HG02610 (cell line): Measurements from ENCODE around the gene DOHH.

Experiments used
- ATAC-seq: cut with Tn5 transposase; IDR thresholded peaks from one replicate; pipeline ENCODE4 v1.9.1; 2021; ENCODE audit warnings: mild to moderate bottlenecking, moderate library complexity; ENCODE audit not compliant: unreplicated experiment

Gene DOHH, protein sequence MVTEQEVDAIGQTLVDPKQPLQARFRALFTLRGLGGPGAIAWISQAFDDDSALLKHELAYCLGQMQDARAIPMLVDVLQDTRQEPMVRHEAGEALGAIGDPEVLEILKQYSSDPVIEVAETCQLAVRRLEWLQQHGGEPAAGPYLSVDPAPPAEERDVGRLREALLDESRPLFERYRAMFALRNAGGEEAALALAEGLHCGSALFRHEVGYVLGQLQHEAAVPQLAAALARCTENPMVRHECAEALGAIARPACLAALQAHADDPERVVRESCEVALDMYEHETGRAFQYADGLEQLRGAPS

DNA sequence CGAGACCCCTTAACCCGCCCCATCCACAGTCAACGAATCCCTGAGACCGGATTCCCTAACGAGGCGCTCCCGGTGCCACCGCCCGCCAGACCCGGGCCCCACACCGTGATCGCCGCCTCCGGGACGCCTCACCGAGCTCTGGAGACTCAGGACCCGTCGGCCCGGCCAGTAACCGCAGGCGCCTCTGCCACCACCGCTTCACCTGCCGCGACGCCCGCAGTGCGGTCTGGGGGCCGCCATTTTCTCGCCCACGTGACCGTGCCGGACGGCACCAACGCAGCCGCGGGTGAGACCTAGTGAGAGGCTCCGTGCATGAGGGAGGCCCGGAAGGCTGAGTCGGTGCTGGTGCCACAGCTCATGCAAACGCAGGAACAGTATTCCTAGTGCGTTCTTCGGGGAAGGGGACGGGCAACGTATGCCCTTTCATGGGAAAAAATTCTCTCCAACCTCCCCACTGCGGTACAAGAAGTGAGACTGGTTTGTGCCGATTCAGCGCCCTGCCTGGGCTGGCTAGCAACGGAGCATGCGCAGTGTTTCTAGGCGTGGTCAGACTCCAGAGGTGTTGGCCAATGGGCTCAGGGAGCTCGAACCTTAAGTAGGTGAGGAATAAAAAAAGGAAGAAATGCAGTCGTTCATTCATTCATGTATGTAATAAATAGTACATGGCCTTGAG, at the start of gene DOHH:
TSS of gene DOHH (minus strand) at position 246 of the 673 bp plus-strand sequence. CDS start 3,860 bp downstream, outside the sequence.
- peak; percentile 79 for ATAC-seq

DNA sequence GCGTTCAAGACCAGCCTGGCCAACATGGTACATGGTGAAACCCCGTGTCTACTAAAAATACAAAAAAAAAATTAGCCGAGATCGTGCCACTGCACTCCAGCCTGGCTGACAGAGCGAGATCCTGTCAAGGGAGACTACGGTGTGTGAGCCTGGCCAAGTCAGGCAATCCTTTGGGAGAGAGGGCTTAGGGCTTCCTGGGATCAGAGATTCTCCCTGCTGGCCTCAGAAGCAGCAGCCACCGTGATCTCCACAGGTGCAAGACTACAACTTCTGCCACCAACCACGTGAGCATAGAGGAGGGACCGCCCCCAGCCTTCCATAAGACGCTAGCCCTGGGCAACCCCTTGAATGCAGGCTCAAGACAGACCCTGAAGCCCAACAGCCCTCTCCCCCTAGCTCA, 49.3 kb upstream of the DOHH start:
- no peak for ATAC-seq

DNA sequence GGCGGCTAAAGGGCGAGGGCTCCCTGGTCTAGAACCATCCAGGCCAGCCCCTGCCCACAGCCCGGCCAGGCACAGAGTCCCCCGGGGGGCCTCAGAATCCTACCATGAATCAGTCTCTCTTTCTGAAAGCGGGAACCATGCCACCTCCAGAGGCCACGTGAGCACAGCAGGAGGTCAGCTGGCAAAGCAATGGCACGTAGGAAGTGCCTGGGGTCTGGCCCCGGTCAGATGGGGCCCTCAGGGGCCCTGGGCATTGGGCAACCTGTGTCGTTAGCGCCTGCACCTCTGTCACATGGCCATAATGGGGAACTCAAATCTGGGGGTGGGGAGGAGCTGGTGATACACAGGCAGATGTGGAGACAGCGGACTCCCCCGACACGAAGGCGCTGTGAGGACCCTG, 48.1 kb upstream of the DOHH start:
- no peak for ATAC-seq

DNA sequence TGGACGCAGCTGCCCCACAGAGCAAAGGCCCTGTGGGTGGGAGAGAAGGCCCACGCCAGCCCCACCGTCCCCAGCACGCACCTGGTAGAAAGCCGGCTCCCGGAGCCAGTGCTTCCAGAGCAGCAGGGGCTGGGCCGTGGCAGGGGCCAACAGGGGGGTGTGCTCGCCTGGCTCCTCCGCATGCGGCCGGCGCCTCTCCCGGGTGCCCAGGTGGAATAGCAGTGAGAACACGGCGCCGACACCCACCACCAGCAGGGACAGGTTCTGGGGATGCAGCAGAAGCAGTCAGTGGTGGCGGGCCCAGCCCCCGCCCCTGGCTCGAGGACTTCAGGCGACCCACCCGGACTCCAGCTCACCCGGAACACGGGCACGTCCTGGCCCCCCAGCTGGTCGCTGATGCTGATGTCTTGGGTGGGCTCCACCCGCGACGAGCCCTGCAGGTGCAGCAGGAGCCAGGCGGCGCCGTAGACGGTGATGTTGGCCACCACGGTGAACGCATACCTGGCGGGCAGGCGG, 47.4 kb upstream of the DOHH start:
- no peak for ATAC-seq

DNA sequence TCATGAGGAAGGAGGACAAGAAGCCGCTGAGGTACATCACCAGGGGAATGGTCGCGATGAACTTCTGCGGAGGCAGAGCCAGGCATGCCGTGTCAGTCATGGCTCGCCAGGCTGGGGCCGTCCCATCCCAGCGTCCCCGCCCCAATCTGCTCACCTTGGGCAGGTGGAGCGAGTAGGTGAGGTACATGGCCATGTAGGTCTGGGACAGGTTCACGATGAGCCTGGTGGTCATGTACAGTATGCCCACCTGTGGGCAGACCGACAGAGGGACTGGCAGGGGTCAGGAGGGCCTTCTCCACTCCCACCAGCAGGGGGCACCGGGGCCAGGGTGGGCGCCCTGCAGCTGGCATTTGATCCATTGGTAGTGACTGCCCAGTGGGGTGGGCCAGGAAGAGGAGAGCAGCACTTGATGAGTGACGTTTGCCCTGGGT, 46.8 kb upstream of the DOHH start:
- no peak for ATAC-seq

DNA sequence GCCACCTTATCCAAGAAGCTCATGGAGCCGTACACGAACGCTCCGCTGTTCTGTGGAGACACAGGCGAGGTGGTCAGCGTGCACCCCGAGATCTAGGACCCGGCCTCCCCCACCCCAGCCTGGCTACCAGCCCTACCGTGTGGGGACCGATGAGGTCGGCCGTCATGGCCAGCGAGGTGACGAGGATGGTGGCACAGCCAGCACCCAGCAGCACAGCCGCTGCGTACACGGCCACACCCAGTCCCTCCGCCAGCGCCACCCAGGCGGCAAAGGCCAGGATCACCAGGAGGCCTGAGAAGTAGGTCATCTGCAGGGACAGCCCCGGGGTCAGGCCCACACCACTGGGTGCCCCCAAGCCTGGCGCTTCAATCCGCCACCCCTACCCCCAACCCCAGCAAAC, 45.6 kb upstream of the DOHH start:
- no peak for ATAC-seq

DNA sequence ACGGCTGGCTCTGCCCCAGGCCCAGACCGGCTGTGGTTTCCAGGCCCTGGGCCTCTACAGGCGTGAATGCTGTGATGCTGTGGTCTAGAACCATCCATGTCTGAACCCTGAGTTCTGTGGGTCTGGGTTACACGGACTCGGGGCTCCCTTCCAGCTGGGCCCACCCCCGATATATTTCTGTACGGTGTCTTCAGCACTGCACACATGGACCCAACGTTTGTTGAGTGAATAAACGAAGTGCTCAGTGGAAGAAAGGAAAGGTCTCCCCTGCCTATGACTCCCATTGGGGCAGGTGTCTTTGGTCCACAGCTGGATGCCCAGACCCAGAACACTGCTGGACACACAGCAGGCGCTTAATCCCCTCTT, 45.2 kb upstream of the DOHH start:
- ATAC-seq = no peak

DNA sequence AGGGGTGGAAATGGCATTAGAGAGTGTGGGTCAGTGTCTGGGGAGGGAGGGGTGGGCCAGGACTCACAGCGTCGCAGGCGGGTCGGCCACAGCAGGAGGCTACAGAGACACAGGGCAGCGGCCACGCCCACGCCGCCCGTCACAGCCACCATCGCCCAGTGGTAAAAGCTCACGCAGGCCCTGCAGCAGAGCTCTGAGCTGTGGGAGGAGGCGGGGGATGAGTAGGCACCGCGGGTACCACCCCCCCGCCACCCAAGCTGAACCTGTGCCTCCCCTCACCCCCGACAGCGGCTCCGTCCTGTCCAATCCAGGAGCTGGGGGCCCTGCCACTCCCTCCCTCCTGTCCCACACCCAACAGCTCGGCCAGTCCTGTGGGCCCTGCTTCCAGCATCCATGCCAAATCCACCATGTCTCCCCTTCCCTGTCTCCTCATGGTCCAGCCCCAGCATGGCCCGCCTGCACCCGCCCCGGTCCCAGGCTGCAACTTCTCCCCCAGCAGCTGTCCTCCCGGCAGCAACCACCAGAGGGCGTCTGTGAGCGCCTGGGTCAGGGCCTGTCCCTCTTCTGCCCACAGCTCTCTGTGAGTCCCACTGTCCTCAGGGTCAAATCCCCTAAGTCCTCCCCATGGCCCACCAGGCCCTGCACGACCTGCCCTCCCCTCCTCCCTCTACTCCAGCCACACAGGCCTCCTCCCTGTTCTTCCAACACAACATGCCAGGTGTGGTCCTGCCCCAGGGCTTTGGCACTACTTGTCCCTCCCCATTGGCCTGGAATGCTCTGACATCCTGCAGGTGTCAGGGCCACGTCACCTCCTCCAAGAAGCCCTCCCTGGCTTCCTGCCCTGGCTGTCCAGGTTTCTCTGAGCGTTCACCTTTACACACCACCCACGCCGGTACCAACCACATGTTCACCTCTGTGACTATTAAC, 44.5 kb upstream of the DOHH start:
- ATAC-seq = no peak

DNA sequence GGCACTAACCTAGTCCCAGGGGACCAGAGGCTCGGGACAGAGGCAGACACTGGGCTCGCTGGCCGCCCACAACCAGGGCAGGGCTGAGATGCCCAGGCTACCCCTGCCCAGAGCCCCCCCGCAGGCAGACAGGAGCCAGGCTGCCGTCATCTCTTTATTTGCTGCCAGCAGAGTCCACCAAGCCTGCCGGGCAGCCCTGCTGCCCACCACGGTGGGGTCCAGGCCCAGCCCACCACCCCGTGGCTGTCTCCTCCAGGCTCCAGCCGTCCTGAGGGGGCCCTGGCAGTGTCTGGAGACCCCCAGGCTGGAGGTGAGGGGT, 43.5 kb upstream of the DOHH start:
- no peak for ATAC-seq

DNA sequence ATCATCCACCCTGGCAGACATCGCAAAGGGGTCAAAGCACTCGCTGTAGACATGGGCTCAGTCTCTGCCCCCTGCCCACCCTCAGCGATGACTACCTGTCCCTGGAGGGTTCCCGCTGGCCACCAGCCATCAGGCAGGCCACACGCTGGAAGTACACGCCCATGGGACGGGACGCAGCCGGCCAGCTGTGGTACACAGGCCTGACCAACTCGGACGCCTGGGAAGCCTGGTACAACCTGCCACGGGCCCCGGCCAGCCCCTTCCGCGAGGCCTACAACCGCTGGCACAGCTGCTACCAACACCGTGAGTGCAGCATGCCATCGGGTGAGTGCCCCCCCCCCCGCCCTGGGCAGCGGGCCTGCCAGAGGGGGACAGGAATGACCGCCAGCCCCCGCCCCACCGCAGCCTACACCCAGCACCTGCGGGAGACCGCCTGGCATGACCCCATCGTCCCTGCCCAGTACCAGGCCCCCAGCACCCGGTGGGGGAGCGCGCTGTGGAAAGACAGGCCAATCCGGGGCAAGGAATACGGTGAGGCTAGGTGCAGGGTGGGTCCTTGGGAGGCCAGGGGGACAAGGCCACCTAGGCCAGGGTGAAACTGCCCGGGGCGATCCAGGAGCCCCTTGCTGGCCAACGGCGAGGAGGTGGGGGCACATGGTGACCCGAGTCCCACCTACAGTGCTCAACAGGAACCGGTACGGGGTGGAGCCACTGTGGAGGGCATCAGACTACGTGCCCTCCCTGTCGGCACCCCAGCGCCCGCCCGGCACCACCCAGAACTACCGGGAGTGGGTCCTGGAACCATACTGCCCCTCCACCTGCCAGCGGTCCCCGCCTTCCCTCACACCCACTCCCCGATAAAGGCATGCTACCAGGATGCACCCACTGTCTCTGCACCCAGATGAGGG, 42.9 kb upstream of the DOHH start:
- no peak for ATAC-seq

DNA sequence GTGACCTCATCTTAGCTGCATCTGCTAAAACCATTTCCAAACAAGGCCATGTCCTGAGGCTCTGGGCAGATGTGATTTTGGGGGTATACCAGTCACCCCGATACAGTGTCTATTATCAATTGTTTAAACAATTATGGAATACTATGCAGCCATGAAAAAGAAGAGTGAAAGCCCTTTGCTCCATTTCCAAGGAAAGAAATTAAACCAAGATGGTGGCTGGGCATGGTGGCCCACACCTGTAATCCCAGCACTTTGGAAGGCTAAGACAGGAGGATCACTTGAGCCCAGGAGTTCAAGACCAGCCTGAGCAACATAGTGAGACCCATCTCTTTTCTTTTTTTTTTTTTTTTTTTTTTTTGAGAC, 39.3 kb upstream of the DOHH start:
- no peak for ATAC-seq

DNA sequence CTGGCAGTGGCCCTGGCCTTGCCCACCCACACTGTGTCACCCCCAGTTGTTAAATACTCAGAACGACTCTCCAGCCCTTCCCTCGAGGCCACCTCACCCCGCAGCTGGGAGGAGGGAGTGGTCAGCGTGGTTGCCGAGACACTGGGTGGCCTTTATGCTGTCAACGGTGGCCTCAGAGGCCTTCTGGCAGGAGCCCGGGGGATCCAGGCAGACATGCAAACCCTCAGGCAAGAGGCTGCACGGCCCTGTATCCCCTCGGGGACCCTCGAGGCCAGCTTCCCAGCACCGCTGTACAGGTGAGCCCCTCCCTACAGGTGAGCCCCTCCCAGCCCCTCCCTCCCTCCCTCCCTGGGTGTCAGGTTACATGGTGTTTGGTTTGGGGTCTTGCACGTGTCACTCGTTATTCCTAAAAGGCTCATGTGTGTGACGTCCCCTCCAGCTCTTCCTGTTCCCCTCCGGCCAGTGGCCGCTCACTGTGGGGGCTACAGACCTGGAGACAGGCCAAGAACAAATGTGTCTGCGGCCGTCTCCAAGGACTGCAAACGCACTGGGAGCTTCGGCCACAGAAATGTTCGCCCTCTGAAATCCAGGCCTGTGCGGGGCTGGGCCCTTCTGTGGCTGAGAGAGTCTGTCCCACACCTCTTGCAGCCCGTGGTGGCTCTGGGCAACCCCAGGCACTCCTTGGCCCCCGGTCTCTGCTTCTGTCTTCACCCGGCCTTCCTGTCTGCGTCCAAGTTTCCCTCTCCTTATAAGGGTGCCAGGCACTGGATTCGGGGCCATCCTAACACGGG, 38.7 kb upstream of the DOHH start, which contains the start of gene TEKTIP1:
TSS of gene TEKTIP1 (plus strand) at position 210 of the 791 bp plus-strand sequence. CDS start at position 214, 4 bp downstream.
- no peak for ATAC-seq

DNA sequence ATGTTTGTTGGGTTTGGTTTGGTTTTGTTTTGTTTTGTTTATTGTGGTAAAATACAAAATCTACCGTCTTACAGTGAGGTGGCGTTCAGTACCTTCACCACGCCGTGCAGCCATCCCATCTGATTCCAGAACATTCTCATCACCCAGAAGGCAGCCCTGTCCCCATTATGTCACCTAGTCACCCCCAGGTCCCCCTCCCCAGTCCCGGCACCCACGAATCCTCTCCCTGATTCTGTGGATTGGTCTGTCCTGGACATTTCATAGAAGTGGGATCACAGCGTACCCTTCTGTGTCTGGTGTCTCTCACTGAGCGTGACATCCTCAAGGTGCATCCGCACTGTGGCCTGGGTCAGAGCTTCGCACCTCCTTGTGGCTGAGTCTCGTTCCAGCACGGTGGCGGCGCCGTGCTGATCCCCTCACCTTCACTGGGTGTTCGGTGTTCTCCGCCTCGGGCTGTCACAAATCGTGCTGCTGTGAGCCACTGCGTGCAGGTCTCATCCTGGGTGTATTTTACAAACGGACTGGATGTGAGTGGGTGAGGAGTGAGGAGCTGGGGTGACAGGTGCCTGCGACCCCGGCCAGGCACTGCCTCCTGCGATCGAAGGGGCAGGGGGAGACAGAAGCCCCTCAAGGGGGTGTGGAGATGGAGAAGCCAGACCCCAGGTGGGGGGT, 37.9 kb upstream of the DOHH start:
- no peak for ATAC-seq

DNA sequence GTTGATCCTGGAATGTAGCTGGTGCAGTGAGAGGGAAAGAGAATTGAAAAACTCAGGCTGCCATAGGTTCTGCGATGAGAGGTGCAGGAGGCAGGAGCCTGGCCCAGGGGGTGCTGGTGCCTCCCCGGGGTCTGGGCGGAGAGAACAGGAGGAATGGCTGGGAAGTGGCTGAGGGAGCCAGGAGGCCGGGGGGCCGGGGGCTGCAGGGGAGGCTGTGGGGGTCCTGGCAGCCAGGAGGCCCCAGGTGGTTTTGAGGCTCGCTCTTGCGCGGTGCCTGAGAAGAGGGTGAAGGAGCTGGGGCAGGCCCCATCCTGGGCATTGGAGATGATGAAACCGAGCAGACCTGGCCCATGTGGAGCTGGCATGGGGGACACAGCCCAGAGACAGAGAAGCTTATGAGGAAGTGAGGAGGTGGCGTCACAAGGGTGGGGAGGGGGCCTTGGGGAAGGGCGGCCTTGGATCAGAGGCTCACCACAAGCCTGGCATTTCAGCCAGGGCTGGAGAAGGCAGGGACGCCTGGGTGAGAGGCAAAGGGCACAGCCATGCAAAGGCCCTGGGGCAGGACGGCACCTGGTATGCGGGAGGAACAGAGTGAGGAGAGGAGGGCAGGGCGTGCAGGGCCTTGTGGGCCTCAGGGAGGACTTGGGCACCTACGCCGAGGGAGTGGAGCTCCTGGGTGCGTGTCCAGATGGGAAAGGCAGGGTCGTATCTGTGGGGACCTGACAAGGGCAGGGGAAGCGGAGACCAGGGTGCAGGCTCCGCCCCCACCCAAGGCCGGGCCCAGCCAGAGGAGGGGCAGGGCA, 37.2 kb upstream of the DOHH start:
- no peak for ATAC-seq

DNA sequence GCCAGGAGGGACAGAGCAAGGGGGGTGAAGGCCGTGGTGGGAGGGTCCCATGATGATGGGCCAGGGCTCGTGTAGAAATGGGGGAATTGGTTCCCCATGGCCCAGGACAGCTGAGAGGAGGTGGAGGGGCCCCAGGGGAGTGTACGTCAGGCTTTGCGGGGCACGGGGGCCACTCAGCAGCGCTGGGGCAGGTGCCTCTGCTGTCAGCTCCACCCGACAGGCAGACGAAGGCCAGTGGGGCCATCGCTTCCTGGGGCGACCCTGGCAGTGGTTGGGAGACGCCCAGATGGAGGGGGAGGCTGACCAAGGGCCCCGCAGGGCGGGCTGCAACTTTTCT, 36.6 kb upstream of the DOHH start:
- no peak for ATAC-seq

DNA sequence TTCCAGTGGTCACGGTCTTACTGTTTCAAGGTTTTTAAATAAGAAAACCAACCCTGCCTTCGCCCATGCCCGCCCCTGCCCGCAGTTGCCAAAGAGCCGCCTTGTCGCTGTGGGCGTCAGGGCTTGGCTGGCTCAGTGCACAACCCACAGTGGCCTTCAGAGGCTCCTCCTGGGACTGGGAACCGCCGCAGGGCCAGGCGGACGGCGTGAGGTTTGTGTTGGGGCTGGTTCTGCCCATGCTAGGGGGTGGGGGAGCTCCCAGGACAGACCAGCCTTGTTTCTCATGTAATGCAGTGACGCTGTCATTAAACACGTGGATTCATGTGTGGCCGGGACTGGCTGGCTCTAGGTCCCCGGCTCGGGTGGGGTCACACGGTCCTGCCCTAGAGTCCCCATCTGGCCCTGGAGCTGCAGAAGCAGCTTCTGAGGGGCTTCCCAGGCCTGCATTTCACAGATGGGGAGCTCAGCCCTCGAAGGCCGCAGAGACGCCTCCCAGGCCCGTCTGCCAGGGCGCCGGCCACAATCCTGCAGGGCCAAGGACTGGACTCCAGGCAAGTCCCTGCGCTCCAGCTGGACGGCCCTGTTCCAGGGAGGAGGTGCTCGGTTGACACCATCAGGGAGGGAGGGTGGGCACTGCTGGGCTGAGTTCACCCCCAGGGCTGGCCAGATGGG, 36.1 kb upstream of the DOHH start:
- no peak for ATAC-seq

DNA sequence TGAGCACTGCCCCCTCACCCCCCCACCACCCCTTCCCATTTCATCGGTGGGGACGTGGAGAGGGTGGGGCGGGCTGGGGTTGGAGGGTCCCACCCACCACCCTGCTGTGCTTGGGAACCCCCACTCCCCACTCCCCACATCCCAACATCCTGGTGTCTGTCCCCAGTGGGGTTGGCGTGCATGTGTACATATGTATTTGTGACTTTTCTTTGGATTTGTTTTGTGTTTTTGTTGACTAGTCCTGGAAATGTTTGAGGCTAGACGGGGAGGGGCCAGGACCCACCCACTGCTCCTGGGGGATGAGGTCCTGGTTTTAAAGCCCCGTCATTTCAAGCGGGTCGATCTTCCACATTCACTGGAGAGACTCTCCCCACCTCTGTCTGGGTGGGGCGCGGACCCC, 35.5 kb upstream of the DOHH start:
- no peak for ATAC-seq

DNA sequence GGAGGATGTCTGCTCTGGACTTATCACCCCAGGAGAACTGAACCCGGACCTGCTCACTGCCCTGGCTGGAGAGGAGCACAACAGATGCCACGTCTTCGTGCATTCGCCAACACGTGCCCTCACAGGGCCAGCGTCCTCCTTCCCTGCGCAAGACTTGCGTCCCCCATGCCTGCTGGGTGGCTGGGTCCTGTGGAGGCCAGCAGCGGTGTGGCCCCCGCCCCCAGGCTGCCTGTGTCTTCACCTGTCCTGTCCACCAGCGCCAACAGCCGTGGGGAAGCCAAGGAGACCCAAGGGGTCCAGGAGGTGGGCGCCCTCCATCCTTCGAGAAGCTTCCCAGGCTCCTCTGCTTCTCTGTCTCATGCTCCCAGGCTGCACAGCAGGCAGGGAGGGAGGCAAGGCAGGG, 35.1 kb upstream of the DOHH start:
- no peak for ATAC-seq
